GM23248 (cell line): ENCODE results near the gene XXYLT1. TPM values are rescaled to one million over a fixed set of nuclear protein-coding genes. Genes with fewer than 3 reads are reported as not detected.

ENCODE experiments used
- DNase-seq: peaks from one replicate; pipeline ENCODE4 v3.0.0-alpha.2; 2015
- H2AFZ ChIP-seq: fragments of 200-600 bp; sonication (generic); 2 replicates; pipeline ENCODE4 v1.6.1; 2016; ENCODE audit warnings: antibody characterized with exemption
- H3F3A ChIP-seq: fragments of 200-600 bp; sonication (generic); 2 replicates; pipeline ENCODE4 v1.6.1; 2016; ENCODE audit warnings: mild to moderate bottlenecking, antibody characterized with exemption, mixed run types; ENCODE audit not compliant: insufficient read depth
- H3K27ac ChIP-seq: fragments of 200-600 bp; sonication (generic); 2 replicates; pipeline ENCODE4 v1.5.1; 2016; ENCODE audit warnings: mild to moderate bottlenecking
- H3K27me3 ChIP-seq: fragments of 200-600 bp; sonication (generic); replicated peaks from 2 replicates; pipeline ENCODE4 v1.6.1; 2016; ENCODE audit warnings: mild to moderate bottlenecking; ENCODE audit not compliant: insufficient read depth
- H3K36me3 ChIP-seq: fragments of 200-600 bp; sonication (generic); 2 replicates; pipeline ENCODE4 v1.6.1; 2016; ENCODE audit warnings: low read depth, mild to moderate bottlenecking
- H3K4me1 ChIP-seq: fragments of 200-600 bp; sonication (generic); 2 replicates; pipeline ENCODE4 v1.6.1; 2016; ENCODE audit warnings: mild to moderate bottlenecking; ENCODE audit not compliant: insufficient read depth
- H3K4me2 ChIP-seq: fragments of 200-600 bp; sonication (generic); one replicate; pipeline ENCODE4 v1.6.1; 2016; ENCODE audit warnings: mild to moderate bottlenecking; ENCODE audit not compliant: unreplicated experiment
- H3K4me3 ChIP-seq: fragments of 200-600 bp; sonication (generic); 2 replicates; pipeline ENCODE4 v1.5.1; 2016; ENCODE audit warnings: mild to moderate bottlenecking
- H3K79me2 ChIP-seq: fragments of 200-600 bp; sonication (generic); 2 replicates; pipeline ENCODE4 v1.6.1; 2016; ENCODE audit warnings: mild to moderate bottlenecking; ENCODE audit not compliant: insufficient read depth
- H3K9ac ChIP-seq: fragments of 200-600 bp; sonication (generic); 2 replicates; pipeline ENCODE4 v1.6.1; 2016; ENCODE audit warnings: mild to moderate bottlenecking
- H3K9me2 ChIP-seq: fragments of 200-600 bp; sonication (generic); 2 replicates; pipeline ENCODE4 v1.6.1; 2016; ENCODE audit warnings: mixed run types, mild to moderate bottlenecking, moderate library complexity; ENCODE audit not compliant: insufficient read depth
- H3K9me3 ChIP-seq: fragments of 200-600 bp; sonication (generic); one replicate; pipeline ENCODE4 v1.6.1; 2017; ENCODE audit warnings: low read depth
- H4K20me1 ChIP-seq: fragments of 200-600 bp; sonication (generic); 2 replicates; pipeline ENCODE4 v1.6.0; 2016; ENCODE audit not compliant: insufficient read depth
- EZH2 ChIP-seq: fragments of 200-600 bp; sonication (generic); IDR thresholded peaks from 2 replicates; pipeline ENCODE4 v1.6.1; 2018; ENCODE audit warnings: antibody characterized with exemption, mild to moderate bottlenecking; ENCODE audit not compliant: insufficient read depth, poor library complexity, severe bottlenecking
- EZH2phosphoT487 ChIP-seq: fragments of 200-600 bp; sonication (generic); IDR thresholded peaks from 2 replicates; pipeline ENCODE4 v1.6.1; 2018; ENCODE audit warnings: antibody characterized with exemption, moderate library complexity, mild to moderate bottlenecking, low read depth; ENCODE audit not compliant: insufficient read depth
- WGBS, 2 experiments: methylation state at CpG; one replicate each; pipeline ENCODE4 v1.1.6; 2015 to 2017; ENCODE audit warnings: low lambda C conversion rate in 2 of 2, low coverage in 1 of 2; ENCODE audit errors: missing lambda C conversion rate in 2 of 2; 5-methylcytosine and 5-hydroxymethylcytosine counted together
- in situ Hi-C: fragments of 300-500 bp; cut with MboI; formaldehyde crosslinking; loops from 2 replicates; pipeline ENCODE4 v1.15.0; 2020
- polyA plus RNA-seq: library from polyadenylated mRNA; unstranded; fragments of >200 nt; fragmentation: Nextera tagmentation; extraction: Ambion mirVana; gene quantifications from 2 replicates; pipeline ENCODE4 v1.2.1, GENCODE V29; 2016
- total RNA-seq: library from RNA; depleted of rRNA; stranded (reverse); fragments of >200 nt; shearing (Covaris generic); gene quantifications from 2 replicates; pipeline ENCODE4 v1.2.3, GENCODE V29; 2014

XXYLT1 gene
- total and polyA plus RNA-seq, 2 experiments from 2014 or later, result 22.8 to 44.7 TPM

DNA sequence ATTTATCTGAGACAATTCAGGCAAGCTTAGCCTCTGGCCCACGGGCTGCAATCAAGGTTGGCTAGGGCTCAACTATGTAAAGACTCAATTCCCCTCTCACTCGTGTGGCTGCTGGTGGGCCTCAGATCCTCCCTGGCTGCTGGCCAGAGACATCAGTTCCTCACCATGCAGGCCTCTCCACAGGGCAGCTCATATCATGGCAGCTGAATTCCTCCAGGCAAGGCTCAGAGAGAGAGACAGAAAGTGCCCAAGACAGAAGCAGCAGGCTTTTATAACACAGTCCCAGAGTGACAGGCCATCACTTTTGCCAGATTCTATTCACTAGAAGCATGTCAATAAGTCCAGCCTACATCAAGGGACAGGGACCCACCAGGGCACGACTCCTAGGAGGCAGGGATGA is 63.2 kb downstream of the XXYLT1 start:
- 63 to 68% methylated on average over 3 of the region's 3 CpGs for WGBS, 2 experiments
- Histone ChIP-seq H2AFZ (no peak overlapping the region), H3F3A (peaks cover 58% of the 10 kb centered on the region), H3K27ac (no peak overlapping the region), H3K79me2 (peaks cover 37% of the 10 kb centered on the region), H3K27me3 (no peaks in the 10 kb centered on the region), H3K9ac (no peak overlapping the region), H4K20me1 (no peaks in the 10 kb centered on the region), H3K9me2 (no peaks in the 10 kb centered on the region), H3K9me3 (no peaks in the 10 kb centered on the region), H3K4me2 (no peak overlapping the region), H3K4me1 (peaks cover 63% of the 10 kb centered on the region), H3K36me3 (no peaks in the 10 kb centered on the region), H3K4me3 (no peak overlapping the region)
- in situ Hi-C loops, result no loop called here
- TF ChIP-seq EZH2phosphoT487, result no peak
- TF ChIP-seq EZH2, result no peak
- no peak for DNase-seq

DNA sequence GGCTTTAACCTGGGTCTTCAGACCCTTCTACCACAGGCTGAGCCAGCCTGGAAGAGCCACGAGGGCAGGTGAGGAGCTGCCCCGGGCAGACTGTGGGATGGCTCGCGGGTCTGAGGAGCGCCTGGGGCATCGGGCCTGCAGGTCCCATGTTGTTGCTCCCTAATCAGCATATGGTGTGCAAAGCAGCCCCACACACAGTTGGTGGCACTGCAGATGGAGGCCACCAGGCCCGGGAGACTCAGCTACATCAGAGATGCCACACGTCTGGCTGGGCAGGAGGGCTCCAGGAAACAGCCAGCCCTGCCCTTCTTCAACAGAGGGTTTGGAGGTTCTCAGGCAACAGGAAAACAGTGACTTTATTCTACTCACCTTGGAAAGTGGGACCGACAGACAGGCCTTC is 63.9 kb downstream of the XXYLT1 start:
- no peak overlapping the region for H2AFZ ChIP-seq
- no peak overlapping the region for H3K4me2 ChIP-seq
- peaks cover 44% of the 10 kb centered on the region for H3K79me2 ChIP-seq
- WGBS, 2 experiments, result 97 to 99% methylated on average over 9 of the region's 9 CpGs
- peaks cover 63% of the 10 kb centered on the region for H3K4me1 ChIP-seq
- H3K9me2 ChIP-seq, result no peaks in the 10 kb centered on the region
- H3K4me3 ChIP-seq, result no peak overlapping the region
- H3K27ac ChIP-seq, result no peak overlapping the region
- TF ChIP-seq EZH2phosphoT487, result no peak
- no peak for TF ChIP-seq EZH2
- peaks cover 58% of the 10 kb centered on the region for H3F3A ChIP-seq
- in situ Hi-C loops, result no loop called here
- no peak for DNase-seq
- no peaks in the 10 kb centered on the region for H3K9me3 ChIP-seq
- H3K36me3 ChIP-seq, result no peaks in the 10 kb centered on the region
- H3K27me3 ChIP-seq, result no peaks in the 10 kb centered on the region
- no peak overlapping the region for H3K9ac ChIP-seq
- H4K20me1 ChIP-seq, result no peaks in the 10 kb centered on the region

DNA sequence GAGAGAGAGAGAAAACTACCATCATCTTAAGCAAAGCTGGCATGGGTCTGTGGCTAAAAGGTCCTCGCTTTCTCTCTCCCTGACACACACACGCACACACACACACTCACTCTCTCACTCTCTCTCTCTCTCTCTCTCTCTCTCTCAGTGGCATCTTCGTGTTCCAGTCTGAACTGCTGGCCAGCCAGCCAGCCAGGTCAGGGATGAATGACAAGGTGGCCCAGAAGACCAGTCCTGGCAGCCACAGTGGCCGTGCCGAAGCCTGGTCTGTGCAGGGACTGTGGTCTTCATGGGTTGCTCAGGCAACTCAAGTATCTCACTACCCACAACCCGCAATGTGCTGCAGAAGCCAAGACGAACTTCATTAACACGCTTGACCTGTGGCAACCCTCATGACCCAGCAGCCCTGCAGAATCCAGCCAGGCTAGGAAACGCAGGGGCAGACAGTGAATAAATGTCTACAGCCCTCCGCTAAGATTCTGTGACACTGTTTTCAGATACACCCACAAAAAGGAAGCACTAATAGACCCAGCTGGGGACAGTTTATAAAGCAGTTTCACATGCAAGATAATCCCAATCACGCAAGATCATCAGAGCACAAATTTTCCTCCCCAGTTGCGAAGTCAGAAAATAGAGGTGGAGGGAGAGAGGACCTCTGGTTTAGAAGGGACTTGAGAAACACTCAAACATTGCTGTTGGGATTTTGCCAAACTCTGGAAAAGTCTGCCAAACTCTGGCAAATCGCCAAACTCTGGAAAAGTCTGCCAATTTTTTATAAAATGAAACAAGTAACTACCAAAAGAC is 66.4 kb downstream of the XXYLT1 start:
- Histone ChIP-seq H3K4me1 (peaks cover 44% of the 10 kb centered on the region), H3K9ac (peak overlapping the region; percentile 37), H3K27me3 (no peaks in the 10 kb centered on the region), H3K36me3 (no peaks in the 10 kb centered on the region), H3K4me3 (peak overlapping the region; percentile 25; the same call in 1 of the 2 replicates), H4K20me1 (no peaks in the 10 kb centered on the region), H3K27ac (peak overlapping the region; percentile 68), H3K9me2 (no peaks in the 10 kb centered on the region), H3K79me2 (peaks cover 53% of the 10 kb centered on the region), H3K4me2 (peak overlapping the region; percentile 47), H3F3A (peaks cover 41% of the 10 kb centered on the region), H2AFZ (peak overlapping the region; percentile 32; the same call in 1 of the 2 replicates), H3K9me3 (no peaks in the 10 kb centered on the region)
- TF ChIP-seq EZH2, result no peak
- no peak for TF ChIP-seq EZH2phosphoT487
- WGBS, 2 experiments, result 39 to 43% methylated on average over 13 of the region's 13 CpGs
- in situ Hi-C loops, result no loop called here
- DNase-seq, result peak; percentile 24

DNA sequence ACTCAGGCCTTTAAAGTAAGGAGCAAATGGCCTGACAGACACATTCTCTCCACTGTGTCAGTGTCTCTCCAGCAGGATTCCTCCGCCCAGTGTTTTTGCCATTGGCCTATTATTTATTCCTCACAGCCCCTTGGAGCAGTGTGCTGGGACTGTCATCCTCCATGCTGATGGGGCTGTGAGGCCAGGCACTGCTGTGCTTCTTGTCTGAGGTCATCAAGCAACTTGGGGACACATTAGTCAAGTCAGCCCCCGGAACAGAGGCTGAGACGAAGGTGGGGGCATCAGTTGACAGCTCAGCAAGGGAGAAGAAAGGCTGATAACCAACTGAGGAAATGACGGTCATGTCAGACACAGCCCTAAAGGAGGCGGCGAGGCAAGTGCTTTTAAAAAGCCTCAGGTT is 67.4 kb downstream of the XXYLT1 start:
- DNase-seq, result no peak
- no peaks in the 10 kb centered on the region for H3K36me3 ChIP-seq
- no peaks in the 10 kb centered on the region for H3K9me3 ChIP-seq
- H3K4me2 ChIP-seq, result no peak overlapping the region
- H3K79me2 ChIP-seq, result peaks cover 52% of the 10 kb centered on the region
- no peak for TF ChIP-seq EZH2
- TF ChIP-seq EZH2phosphoT487, result no peak
- in situ Hi-C loops, result no loop called here
- H3K9ac ChIP-seq, result no peak overlapping the region
- H3F3A ChIP-seq, result peaks cover 36% of the 10 kb centered on the region
- peaks cover 37% of the 10 kb centered on the region for H3K4me1 ChIP-seq
- 84 to 87% methylated on average over 6 of the region's 6 CpGs for WGBS, 2 experiments
- no peak overlapping the region for H2AFZ ChIP-seq
- H3K9me2 ChIP-seq, result no peaks in the 10 kb centered on the region
- 0 out of 2 replicates have a peak overlapping the region, but pooled peaks have one; percentile 68 for H3K27ac ChIP-seq
- no peaks in the 10 kb centered on the region for H3K27me3 ChIP-seq
- H4K20me1 ChIP-seq, result no peaks in the 10 kb centered on the region
- no peak overlapping the region for H3K4me3 ChIP-seq
